Amygdala (tissue), 56 donors: Measurements from ENCODE around the gene WHRN.

ENCODE experiments used
- DNase-seq, 56 donors: peaks; one replicate each; lab custom pipeline; 2025; lab: John Stamatoyannopoulos, UW

Gene WHRN

GRCh38 chr9:114494776-114495569 is 10.3 kb downstream of the WHRN start:
- DNase-seq, result no peak

DNA sequence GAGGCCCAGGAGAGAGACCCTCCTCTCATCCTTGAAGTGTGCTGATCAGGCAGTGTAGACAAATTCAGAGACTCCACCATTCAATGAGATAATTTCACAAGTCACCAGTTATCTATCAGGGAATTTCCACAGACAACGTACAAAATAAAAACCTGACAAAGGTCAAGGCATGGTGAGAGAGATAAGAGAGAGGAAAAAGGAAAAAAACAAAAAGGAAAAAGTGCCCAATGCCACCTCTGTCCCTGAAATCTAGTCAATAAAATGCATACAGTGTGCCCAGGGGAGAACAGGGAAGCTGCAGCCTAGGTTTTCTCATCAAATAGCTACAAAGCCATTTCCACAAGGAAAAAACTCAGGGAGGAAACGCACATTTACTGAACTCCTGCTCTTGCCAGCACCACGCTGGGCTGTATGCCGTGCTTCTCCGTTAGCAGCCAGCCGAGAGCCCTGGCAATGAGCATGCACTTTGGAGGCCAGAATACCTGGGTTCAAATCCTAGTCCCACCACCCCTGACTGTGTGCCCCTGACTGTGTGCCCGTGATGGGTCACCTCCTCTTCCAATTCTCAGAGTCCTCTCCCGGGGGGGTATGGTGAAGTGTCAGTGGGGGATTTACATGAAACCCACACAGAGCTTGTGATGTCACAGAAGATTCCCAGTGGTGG is 11.6 kb downstream of the WHRN start:
- no peak for DNase-seq

- DNase-seq, result no peak
These were observed 12.3 kb downstream of the WHRN start for GRCh38 chr9:114492991-114493390.

DNA sequence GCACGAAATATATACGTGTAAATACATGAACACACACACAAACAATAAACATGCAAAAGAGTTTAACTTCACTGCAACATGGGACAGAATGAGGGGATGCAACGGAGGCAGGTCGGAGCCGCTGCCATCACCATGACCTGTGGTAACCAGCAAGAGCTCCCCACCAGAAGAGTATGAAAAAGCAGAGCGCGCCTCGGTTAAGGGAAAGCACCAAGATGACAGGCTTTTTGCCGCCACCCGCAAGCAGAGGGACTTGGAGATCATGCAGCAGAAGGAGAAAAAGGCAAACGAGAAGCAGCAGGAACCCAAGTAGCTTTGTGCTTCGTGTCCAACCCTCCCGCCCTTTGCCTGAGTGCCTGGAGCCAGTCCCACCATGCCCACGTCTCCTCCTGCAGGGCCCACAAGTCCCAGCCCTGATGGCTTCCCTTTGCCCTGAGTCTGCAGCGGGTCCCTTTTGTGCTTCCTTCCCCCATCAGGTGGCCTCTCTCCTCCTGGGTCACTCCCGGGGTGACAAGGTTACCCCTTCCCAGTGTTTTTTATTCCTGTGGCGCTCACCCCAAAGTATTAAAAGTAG is 13.8 kb downstream of the WHRN start:
- no peak for DNase-seq

GRCh38 chr9:114489928-114490327 is 15.3 kb downstream of the WHRN start:
- DNase-seq, result no peak

DNA sequence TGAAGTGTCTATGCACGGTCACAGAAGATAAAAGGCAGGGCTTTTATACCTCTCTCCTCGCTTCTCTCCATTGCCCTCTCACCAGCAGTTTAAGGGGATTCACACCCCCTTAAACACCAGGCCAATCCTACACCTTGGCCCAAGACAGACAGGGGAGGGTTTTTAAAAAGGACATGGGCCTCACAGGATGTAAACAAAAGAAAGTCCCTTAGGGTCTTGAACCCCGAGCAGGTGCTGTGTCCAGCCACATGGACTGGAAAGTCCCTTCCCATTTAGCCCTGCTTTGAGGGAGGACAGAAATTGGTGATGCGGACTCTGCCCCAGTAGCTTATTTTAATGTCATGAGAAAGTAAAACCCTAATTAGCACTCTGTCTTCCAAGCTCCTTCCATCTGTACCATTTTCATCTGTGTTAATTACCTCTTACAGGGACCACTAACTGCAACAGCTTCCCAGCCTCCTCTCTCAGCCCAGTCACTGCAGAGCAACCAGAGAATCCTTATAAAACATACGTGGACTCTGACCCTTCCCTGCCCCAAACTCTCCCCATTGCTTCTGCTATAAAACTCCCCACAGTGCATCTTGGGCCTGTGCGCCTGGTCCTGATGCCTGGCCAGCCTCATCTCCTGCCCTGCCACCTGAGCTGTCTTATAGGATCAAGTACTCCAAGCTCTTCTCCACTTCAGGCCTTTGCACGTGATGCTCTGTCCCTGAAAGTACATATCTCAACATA is 16.7 kb downstream of the WHRN start:
- DNase-seq, result no peak

GRCh38 chr9:114487607-114488300 is 17.5 kb downstream of the WHRN start:
- DNase-seq, result peak in 44 of 56 donors; percentile 7 to 80 (median 31)

DNA sequence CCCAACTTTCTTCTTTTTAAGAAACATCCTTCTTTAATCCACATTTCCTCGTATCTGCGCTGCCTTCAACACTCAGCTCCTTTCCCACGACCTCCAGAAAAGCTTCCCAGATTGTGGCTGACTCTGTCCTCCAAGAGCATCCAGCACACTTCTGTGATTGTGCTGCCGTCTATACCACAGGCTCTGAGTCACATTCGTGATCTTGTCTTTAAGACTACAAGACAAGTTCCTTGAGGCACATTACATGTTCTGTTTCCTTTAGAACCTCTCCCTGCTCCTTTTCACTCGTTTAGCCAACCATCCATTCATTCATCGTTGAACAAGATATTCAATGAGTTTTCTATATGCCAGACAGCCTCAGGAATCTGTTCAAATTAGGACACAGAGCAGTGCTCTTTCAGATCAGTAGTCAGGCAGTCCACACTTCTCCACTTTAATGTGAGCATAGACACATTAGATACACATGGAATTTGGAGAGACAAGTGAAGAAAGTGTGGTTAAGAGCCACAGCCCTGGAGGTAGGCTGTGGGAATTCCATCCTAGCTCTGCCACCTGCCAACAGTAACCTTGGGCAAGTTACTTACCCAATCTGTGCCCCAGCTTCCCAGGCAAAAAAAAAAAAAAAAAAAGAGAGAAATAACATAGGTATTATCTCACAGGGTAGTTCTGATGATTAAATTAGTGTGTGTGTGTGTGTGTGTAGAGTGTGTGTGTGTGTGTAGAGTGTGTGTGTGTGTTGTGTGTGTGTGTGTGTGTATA is 18.9 kb downstream of the WHRN start:
- no peak for DNase-seq

- no peak for DNase-seq
These were observed 20.3 kb downstream of the WHRN start for GRCh38 chr9:114484854-114485443.

- DNase-seq, result no peak
These were observed 20.9 kb downstream of the WHRN start for GRCh38 chr9:114484215-114484853.

DNA sequence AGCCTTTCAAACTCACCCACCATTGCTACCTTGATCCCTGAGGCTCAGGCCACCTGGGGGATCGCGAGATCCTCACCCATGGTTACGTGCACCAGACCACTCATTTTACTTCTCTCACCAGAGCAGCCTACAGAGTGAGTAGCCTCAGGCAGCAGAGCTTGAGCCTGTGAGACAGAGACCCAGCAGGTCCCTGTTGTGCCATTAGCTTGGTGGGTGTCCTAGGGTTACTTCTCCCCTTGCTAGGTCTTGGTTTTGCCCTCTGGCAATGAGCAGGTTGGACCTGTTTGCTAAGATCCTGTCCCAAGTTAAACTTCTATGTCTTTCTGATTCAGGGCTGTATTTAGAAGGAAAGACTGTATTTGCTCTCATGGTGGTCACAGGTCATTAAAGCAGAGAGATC is 21.8 kb downstream of the WHRN start:
- no peak for DNase-seq

DNA sequence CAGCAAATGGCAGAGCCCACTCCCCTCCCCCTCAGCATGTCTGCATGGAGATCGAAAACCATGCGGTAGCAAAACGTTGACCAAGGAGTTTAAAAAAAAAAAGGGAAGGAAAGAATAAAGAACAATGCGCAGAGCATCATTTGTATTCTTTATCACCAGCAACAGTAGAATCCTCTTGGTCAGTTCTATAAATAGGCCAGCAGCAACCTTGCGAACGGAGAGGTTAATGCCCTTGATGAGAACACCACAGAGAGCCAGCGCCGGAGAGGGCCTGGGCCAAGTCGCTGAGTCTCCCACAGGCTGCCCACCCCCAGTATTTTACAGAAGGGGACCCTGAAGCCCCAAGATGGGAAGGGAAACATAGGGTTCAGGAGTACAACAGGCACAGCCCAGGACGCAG is 22.7 kb downstream of the WHRN start:
- DNase-seq, result no peak

GRCh38 chr9:114481789-114482188 is 23.5 kb downstream of the WHRN start:
- no peak for DNase-seq

GRCh38 chr9:114480746-114481435 is 24.4 kb downstream of the WHRN start:
- DNase-seq, result no peak

- DNase-seq, result no peak
These were observed 26.4 kb downstream of the WHRN start for GRCh38 chr9:114478871-114479270.

DNA sequence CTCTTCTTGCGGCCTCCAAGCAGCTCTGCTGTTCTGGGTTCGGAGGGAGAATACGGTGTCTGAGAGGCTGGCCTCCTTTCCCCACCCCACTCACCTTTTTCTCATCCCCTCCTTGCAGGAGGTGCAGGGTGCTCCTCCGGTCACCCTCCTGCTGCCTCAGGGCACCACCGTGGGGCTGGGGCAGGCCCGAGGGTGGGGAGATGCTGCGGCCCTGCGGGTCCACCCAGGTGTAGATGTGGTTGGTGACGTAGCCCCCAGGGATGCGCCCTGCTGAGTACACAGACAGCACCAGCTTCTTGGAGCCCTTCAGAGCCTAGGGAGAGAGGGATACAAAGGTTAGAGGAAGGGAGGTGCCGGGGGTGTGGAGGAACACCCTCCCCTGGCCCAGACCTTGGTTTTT is 26.8 kb downstream of the WHRN start:
- no peak for DNase-seq

DNA sequence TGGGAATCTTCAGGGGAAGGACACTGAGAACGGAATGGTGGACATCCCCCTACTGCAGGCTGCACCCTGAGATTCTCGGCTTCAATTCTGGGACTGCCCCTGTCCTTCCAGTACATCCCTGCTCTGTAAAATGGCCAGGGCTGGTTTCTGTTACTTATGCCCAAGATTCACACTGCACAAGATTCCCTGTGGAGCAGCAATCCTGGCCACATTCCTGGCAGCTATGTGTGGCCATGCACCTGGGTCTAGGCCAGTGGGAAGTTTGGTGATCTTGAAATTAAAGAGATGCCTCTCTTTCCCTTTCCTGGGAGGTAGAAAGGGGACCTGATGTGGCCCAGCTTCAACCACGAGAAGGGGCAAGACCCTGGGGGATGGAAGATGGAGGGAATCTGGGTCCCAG is 27.6 kb downstream of the WHRN start:
- no peak for DNase-seq

GRCh38 chr9:114476891-114477469 is 28.3 kb downstream of the WHRN start:
- no peak for DNase-seq
